Jurkat, Clone E6-1 (cell line): ENCODE measurements around the gene FAM186B.

ENCODE experiments used
- DNase-seq: peaks from one replicate; pipeline ENCODE4 v3.0.0-alpha.2; 2011; ENCODE audit warnings: low read depth, low spot score
- H3K4me3 ChIP-seq: 2 replicates; pipeline ENCODE4 v1.5.1; 2011; ENCODE audit warnings: mild to moderate bottlenecking, low read length, control low read depth, moderate library complexity

The FAM186B gene

GRCh38 chr12:49636574-49636973 lies 31.1 kb upstream of the FAM186B start:
- no peak for DNase-seq
- no peak overlapping the region for H3K4me3 ChIP-seq

- no peak for DNase-seq
- H3K4me3 ChIP-seq: no peak overlapping the region
These were observed 30.2 kb upstream of the FAM186B start for GRCh38 chr12:49635656-49636055.

GRCh38 chr12:49635036-49635435 lies 29.6 kb upstream of the FAM186B start:
- DNase-seq: no peak
- H3K4me3 ChIP-seq: no peak overlapping the region

GRCh38 chr12:49633703-49634345 lies 28.4 kb upstream of the FAM186B start:
- DNase-seq: no peak

GRCh38 chr12:49632986-49633702 lies 27.7 kb upstream of the FAM186B start:
- H3K4me3 ChIP-seq: no peak overlapping the region

More at GRCh38 chr12:49633703-49634345, 28.4 kb upstream of the FAM186B start:
- no peak overlapping the region for H3K4me3 ChIP-seq

GRCh38 chr12:49632401-49632800 lies 27.0 kb upstream of the FAM186B start:
- DNase-seq: no peak
- H3K4me3 ChIP-seq: no peak overlapping the region

More at GRCh38 chr12:49632986-49633702, 27.7 kb upstream of the FAM186B start:
- DNase-seq: no peak

GRCh38 chr12:49631336-49631907 lies 26.0 kb upstream of the FAM186B start:
- DNase-seq: no peak
- no peak overlapping the region for H3K4me3 ChIP-seq

GRCh38 chr12:49627752-49628360 lies 22.4 kb upstream of the FAM186B start:
- DNase-seq: no peak
- no peak overlapping the region for H3K4me3 ChIP-seq

- H3K4me3 ChIP-seq: no peak overlapping the region
- no peak for DNase-seq
These were observed 21.4 kb upstream of the FAM186B start for GRCh38 chr12:49626836-49627235.

- no peak for DNase-seq
- no peak overlapping the region for H3K4me3 ChIP-seq
These were observed 20.9 kb upstream of the FAM186B start for GRCh38 chr12:49626169-49626835.

GRCh38 chr12:49624921-49625577 lies 19.6 kb upstream of the FAM186B start:
- no peak overlapping the region for H3K4me3 ChIP-seq
- no peak for DNase-seq

- peak within 1 kb of the TSS; percentile 62 for H3K4me3 ChIP-seq
- DNase-seq: peak; percentile 65
These were observed 17.9 kb upstream of the FAM186B start, which contains the start of gene PRPF40B for GRCh38 chr12:49623142-49623904. Gene PRPF40B, plus strand, starts transcription at chr12:49623561. Its CDS starts 30 bp downstream, at chr12:49623591.

- peak overlapping the region; percentile 62 for H3K4me3 ChIP-seq
- DNase-seq: peak; percentile 95
These were observed 17.2 kb upstream of the FAM186B start for GRCh38 chr12:49622501-49623141.

GRCh38 chr12:49621651-49622500 lies 16.4 kb upstream of the FAM186B start:
- H3K4me3 ChIP-seq: peak overlapping the region; percentile 62
- no peak for DNase-seq

- no peak for DNase-seq
- H3K4me3 ChIP-seq: no peak overlapping the region
These were observed 13.8 kb upstream of the FAM186B start for GRCh38 chr12:49619286-49619685.

- no peak for DNase-seq
- H3K4me3 ChIP-seq: no peak overlapping the region
These were observed 13.1 kb upstream of the FAM186B start for GRCh38 chr12:49618576-49618975.
